GM12873 (cell line): ENCODE measurements around the gene TENM4.

Source experiments
- TF ChIP-seq, protein P1 (sequence below): IDR thresholded peaks from 2 replicates; pipeline ENCODE4 v1.5.1; 2012; ENCODE audit warnings: low read depth, mild to moderate bottlenecking, moderate library complexity, low read length, control low read depth; ENCODE audit not compliant: insufficient read depth; ENCODE audit errors: missing control alignments

Gene TENM4

DNA sequence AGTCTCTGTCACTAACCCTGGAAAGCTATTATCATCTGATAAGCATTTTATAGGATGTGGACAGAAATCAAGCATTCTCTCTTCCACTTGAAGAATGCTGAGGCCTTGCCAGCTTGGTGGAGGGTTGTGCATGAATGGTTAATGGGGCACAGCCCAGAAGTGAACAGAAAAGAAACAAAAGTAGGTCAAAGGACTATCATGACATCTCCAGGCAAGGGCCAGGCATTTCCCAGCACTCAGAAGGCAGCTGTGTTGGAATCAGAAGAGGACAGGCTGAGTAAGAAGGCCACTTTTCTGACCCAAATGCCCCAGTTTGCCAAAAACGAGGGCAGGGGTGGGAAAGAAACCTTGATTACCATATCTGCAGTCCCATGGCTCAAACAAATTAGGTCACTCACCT is 12.4 kb downstream of the TENM4 start:
- TF ChIP-seq, protein P1, sequence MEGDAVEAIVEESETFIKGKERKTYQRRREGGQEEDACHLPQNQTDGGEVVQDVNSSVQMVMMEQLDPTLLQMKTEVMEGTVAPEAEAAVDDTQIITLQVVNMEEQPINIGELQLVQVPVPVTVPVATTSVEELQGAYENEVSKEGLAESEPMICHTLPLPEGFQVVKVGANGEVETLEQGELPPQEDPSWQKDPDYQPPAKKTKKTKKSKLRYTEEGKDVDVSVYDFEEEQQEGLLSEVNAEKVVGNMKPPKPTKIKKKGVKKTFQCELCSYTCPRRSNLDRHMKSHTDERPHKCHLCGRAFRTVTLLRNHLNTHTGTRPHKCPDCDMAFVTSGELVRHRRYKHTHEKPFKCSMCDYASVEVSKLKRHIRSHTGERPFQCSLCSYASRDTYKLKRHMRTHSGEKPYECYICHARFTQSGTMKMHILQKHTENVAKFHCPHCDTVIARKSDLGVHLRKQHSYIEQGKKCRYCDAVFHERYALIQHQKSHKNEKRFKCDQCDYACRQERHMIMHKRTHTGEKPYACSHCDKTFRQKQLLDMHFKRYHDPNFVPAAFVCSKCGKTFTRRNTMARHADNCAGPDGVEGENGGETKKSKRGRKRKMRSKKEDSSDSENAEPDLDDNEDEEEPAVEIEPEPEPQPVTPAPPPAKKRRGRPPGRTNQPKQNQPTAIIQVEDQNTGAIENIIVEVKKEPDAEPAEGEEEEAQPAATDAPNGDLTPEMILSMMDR = no peak

GRCh38 chr11:79427611-79428327 is 13.1 kb downstream of the TENM4 start:
- TF ChIP-seq, protein P1 = no peak

- TF ChIP-seq, protein P1 = no peak
Measured at GRCh38 chr11:79427126-79427525, 13.7 kb downstream of the TENM4 start.

GRCh38 chr11:79425463-79425862 is 15.4 kb downstream of the TENM4 start:
- TF ChIP-seq, protein P1 = no peak

DNA sequence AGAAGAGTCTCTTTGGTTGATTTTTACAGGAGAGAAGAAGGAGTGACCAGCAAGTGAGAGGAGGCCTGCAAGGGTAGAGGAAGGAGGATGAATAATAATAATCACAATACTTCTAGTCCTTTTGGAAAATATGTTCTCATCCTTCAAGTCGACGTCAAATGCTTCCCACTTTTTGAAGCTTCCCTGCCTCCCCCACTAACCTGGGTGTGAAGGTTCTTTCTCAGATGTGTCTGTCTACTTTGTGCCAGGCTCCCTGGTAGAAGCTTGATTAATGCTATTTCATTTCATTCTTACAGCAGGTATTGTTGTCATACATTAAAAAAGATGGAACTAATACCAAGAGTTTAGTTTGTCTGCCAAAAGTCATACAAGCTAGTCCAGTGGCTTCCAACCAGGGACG is 17.1 kb downstream of the TENM4 start:
- TF ChIP-seq, protein P1 = no peak

DNA sequence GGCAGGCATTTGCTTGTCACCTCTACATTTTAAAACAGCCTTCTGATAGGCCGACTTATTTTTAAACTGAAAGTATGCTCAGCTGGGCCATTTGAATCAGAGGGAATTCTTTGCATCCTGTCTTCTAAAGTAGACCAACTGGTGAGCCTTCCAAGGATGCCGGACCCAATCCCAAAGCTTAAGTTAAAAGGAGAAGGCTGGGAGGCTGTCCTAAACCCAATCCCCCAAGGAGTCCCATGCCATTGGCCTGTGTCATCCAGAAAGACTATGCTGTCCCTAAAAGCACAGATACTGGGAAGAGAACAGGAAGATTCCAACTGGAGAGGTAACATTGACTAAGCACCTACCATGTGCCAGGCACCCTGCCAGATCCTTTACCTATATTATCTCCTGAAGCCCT is 18.0 kb downstream of the TENM4 start:
- TF ChIP-seq, protein P1 = no peak

GRCh38 chr11:79421820-79422219 is 19.0 kb downstream of the TENM4 start:
- TF ChIP-seq, protein P1 = no peak
